Glutamatergic neuron (in vitro differentiated cells): ENCODE data around the gene JARID2. TPM values are rescaled to one million over a fixed set of nuclear protein-coding genes. Genes with fewer than 3 reads are reported as not detected.

ENCODE experiments used
- DNase-seq: peaks from one replicate; pipeline ENCODE4 v3.0.0; 2022
- H3K27ac Mint-ChIP-seq: one replicate; pipeline ENCODE4 v1.8.0; 2020; ENCODE audit warnings: mild to moderate bottlenecking, mixed read lengths, inconsistent platforms; ENCODE audit not compliant: unreplicated experiment
- H3K27me3 Mint-ChIP-seq: one replicate; pipeline ENCODE4 v1.8.0; 2020; ENCODE audit warnings: mild to moderate bottlenecking, moderate library complexity, mixed read lengths, inconsistent platforms; ENCODE audit not compliant: unreplicated experiment
- H3K36me3 Mint-ChIP-seq: one replicate; pipeline ENCODE4 v1.8.0; 2020; ENCODE audit warnings: mild to moderate bottlenecking, mixed read lengths, inconsistent platforms; ENCODE audit not compliant: unreplicated experiment
- H3K4me1 Mint-ChIP-seq: one replicate; pipeline ENCODE4 v1.8.0; 2020; ENCODE audit warnings: mild to moderate bottlenecking, low read depth, mixed read lengths, inconsistent platforms; ENCODE audit not compliant: unreplicated experiment
- H3K4me3 Mint-ChIP-seq: one replicate; pipeline ENCODE4 v1.8.0; 2020; ENCODE audit warnings: mild to moderate bottlenecking, mixed read lengths, inconsistent platforms; ENCODE audit not compliant: unreplicated experiment
- H3K9me3 Mint-ChIP-seq: one replicate; pipeline ENCODE4 v1.8.0; 2020; ENCODE audit warnings: mild to moderate bottlenecking, moderate library complexity, mixed read lengths, inconsistent platforms; ENCODE audit not compliant: unreplicated experiment
- total RNA-seq: library from RNA; stranded (reverse); fragmentation: NEBNext Ultra II Directional; extraction: Animal tissue kit (Norgen Biotek cat#: 25700); gene quantifications from one replicate; pipeline ENCODE4 v1.2.1, GENCODE V29; 2021; ENCODE audit not compliant: unreplicated experiment
- TF ChIP-seq, protein P1 (sequence below): fragments of 200-600 bp; sonication (generic); IDR thresholded peaks from one replicate; pipeline ENCODE4 v1.5.0; 2021; ENCODE audit not compliant: partially characterized antibody, unreplicated experiment

JARID2 gene
- total RNA-seq, 1 donor from 2014 or later: 83.8 TPM

DNA sequence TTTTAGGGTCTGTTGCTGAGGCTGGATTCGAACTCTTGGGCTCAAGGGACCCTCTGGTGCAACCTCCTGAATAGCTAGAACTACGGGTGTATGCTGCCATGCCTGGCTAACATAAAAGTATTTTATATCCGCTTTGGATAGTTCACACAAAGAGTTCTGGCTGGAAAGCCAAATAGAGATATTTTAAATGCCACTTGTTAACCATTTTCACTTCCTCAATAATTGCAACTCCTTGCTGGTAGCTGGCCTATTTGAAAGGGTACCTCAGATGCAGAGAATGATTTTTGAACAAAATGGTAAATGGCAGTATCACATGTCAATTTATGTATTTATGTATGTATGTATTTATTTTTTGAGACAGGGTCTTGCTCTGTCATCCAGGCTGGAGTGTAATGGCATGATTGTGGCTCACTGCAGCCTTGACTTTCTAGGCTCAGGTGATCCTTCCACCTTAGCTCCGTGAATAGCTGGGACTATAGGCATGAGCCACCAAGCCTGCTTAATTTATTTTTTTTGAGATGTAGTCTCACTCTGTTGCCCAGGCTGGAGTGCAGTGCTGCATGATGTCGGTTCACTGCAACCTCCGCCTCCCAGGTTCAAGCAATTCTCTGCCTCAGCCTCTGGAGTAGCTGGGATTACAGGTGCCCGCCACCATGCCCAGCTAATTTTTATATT is 12.9 kb upstream of the JARID2 start:
- no peak for DNase-seq
- H3K27ac Mint-ChIP-seq: no peak overlapping the region
- H3K9me3 Mint-ChIP-seq: no peaks in the 10 kb centered on the region
- no peaks in the 10 kb centered on the region for H3K36me3 Mint-ChIP-seq
- H3K27me3 Mint-ChIP-seq: no peaks in the 10 kb centered on the region
- no peak overlapping the region for H3K4me3 Mint-ChIP-seq
- H3K4me1 Mint-ChIP-seq: no peaks in the 10 kb centered on the region
- TF ChIP-seq, protein P1, sequence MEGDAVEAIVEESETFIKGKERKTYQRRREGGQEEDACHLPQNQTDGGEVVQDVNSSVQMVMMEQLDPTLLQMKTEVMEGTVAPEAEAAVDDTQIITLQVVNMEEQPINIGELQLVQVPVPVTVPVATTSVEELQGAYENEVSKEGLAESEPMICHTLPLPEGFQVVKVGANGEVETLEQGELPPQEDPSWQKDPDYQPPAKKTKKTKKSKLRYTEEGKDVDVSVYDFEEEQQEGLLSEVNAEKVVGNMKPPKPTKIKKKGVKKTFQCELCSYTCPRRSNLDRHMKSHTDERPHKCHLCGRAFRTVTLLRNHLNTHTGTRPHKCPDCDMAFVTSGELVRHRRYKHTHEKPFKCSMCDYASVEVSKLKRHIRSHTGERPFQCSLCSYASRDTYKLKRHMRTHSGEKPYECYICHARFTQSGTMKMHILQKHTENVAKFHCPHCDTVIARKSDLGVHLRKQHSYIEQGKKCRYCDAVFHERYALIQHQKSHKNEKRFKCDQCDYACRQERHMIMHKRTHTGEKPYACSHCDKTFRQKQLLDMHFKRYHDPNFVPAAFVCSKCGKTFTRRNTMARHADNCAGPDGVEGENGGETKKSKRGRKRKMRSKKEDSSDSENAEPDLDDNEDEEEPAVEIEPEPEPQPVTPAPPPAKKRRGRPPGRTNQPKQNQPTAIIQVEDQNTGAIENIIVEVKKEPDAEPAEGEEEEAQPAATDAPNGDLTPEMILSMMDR: no peak

DNA sequence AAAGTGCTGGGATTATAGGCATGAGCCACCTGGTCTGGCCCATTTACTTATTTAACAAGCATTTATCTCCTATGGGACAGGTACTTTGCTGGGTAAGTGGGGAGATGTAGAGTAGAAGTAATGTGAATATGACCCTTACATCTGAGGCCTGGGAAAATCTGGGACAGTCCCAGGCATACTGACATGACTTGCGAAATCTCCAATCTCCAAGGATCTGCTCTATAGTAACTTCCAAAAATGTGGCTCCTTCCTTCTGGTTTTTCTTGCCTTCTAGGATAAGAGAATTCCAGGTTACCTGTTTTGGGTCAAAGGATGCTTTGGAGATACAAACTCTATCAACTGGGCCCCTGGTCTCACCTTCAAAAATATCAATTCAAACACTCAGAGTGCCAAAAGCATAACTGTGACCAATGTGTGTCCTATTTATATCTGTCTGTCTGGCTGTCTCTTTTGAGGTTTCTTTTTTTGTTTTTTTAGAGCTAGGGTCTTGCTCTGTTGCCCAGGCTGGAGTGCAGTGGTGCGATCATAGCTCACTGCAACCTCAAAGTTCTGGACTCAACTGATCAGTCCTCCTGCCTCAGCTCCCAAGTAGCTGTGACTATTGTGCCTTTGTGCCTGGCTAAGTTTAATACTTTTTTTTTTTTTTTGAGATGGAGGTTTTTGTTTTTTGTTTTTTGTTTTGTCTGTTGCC is 11.7 kb upstream of the JARID2 start:
- Mint-ChIP-seq H3K4me3 (no peak overlapping the region), H3K27ac (no peak overlapping the region), H3K36me3 (no peaks in the 10 kb centered on the region), H3K4me1 (no peaks in the 10 kb centered on the region), H3K9me3 (peaks cover under 1% of the 10 kb centered on the region), H3K27me3 (no peaks in the 10 kb centered on the region)
- TF ChIP-seq, protein P1: no peak
- no peak for DNase-seq

GRCh38 chr6:15239616-15240364 is 6.1 kb upstream of the JARID2 start:
- Mint-ChIP-seq H3K36me3 (no peaks in the 10 kb centered on the region), H3K9me3 (peaks cover 3% of the 10 kb centered on the region), H3K4me1 (peaks cover 2% of the 10 kb centered on the region), H3K4me3 (no peak overlapping the region), H3K27ac (no peak overlapping the region), H3K27me3 (peaks cover 6% of the 10 kb centered on the region)
- TF ChIP-seq, protein P1: no peak
- DNase-seq: no peak

GRCh38 chr6:15242503-15242902 is 3.4 kb upstream of the JARID2 start:
- Mint-ChIP-seq H3K27ac (no peak overlapping the region), H3K36me3 (no peaks in the 10 kb centered on the region), H3K4me1 (peaks cover 2% of the 10 kb centered on the region), H3K27me3 (peaks cover 10% of the 10 kb centered on the region), H3K9me3 (peaks cover 14% of the 10 kb centered on the region), H3K4me3 (no peak overlapping the region)
- no peak for DNase-seq
- TF ChIP-seq, protein P1: no peak
